Right ventricle myocardium superior (tissue), 1 donor: ENCODE measurements around the gene ZNF324B. TPM values are rescaled to one million over a fixed set of nuclear protein-coding genes. Genes with fewer than 3 reads are reported as not detected.
"Not testable (repeated sequence)": the region's sequence is repeated elsewhere in the genome, so short reads cannot be mapped to it uniquely, and the experiment has no call there.

Source experiments
- ATAC-seq: fragments of 200-7000 bp; cut with Tn5 transposase; one replicate; pipeline ENCODE4 v1.9.1; 2020; ENCODE audit warnings: mild to moderate bottlenecking; ENCODE audit not compliant: poor library complexity
- DNase-seq: peaks from one replicate; pipeline ENCODE4 v3.0.0-alpha.2; 2020
- intact Hi-C: fragments of 100-400 bp; cut with DNase I; formaldehyde crosslinking; loops from one replicate; pipeline ENCODE4 v1.11.2; 2022
- total RNA-seq: library from RNA; stranded (reverse); fragmentation: NEBNext Ultra II Directional; extraction: Animal tissue kit (Norgen Biotek cat#: 25700); gene quantifications from one replicate; pipeline ENCODE4 v1.2.1, GENCODE V29; 2021
- donor health status: DM: no; HTN: yes; CAD: no; lungs with severe emphysema.

ZNF324B gene
- total RNA-seq, 1 donor from 2014 or later, result 2.6 TPM

GRCh38 chr19:58476498-58477015 lies 25.1 kb downstream of the ZNF324B start:
- ATAC-seq (peak; percentile 0), DNase-seq (no peak)
- intact Hi-C loops, result no loop called here

GRCh38 chr19:58477130-58477529 lies 25.7 kb downstream of the ZNF324B start:
- ATAC-seq (no peak), DNase-seq (peak; percentile 53)
- intact Hi-C loops, result no loop called here

- DNase-seq, result no peak
- intact Hi-C loops, result no loop called here
- ATAC-seq, result no peak
Observed at GRCh38 chr19:58477871-58478270, 26.4 kb downstream of the ZNF324B start.

- DNase-seq (no peak), ATAC-seq (no peak)
- intact Hi-C loops, result no loop called here
Observed at GRCh38 chr19:58479303-58479702, 27.9 kb downstream of the ZNF324B start.

- ATAC-seq, result no peak
- DNase-seq, result no peak
- intact Hi-C loops, result no loop called here
Observed at GRCh38 chr19:58479736-58480480, 28.5 kb downstream of the ZNF324B start.

GRCh38 chr19:58480481-58480830 lies 29.0 kb downstream of the ZNF324B start:
- intact Hi-C loops, result no loop called here
- ATAC-seq, result no peak
- DNase-seq, result no peak

GRCh38 chr19:58480831-58481230 lies 29.4 kb downstream of the ZNF324B start:
- intact Hi-C loops, result no loop called here
- DNase-seq (no peak), ATAC-seq (no peak)

GRCh38 chr19:58482372-58482771 lies 30.9 kb downstream of the ZNF324B start:
- DNase-seq, result no peak
- ATAC-seq, result no peak
- intact Hi-C loops, result no loop called here

- intact Hi-C loops, result no loop called here
- no peak for ATAC-seq
- no peak for DNase-seq
Observed at GRCh38 chr19:58483776-58484175, 32.4 kb downstream of the ZNF324B start.

- DNase-seq, ATAC-seq, intact Hi-C loops: not testable (repeated sequence)
Observed at GRCh38 chr19:58484349-58484748, 32.9 kb downstream of the ZNF324B start.

- DNase-seq (no peak), ATAC-seq (no peak)
- intact Hi-C loops, result no loop called here
Observed at GRCh38 chr19:58491393-58491792, 40.0 kb downstream of the ZNF324B start.

GRCh38 chr19:58492265-58492664 lies 40.8 kb downstream of the ZNF324B start:
- DNase-seq, result no peak
- no peak for ATAC-seq
- intact Hi-C loops, result no loop called here

GRCh38 chr19:58497634-58498170 lies 46.3 kb downstream of the ZNF324B start:
- intact Hi-C loops, result no loop called here
- ATAC-seq (no peak), DNase-seq (no peak)

GRCh38 chr19:58498316-58499020 lies 47.0 kb downstream of the ZNF324B start:
- intact Hi-C loops, result no loop called here
- ATAC-seq (peak; percentile 8), DNase-seq (peak; percentile 58)

- ATAC-seq (peak; percentile 98), DNase-seq (peak; percentile 100)
- intact Hi-C loops, result no loop called here
Observed at GRCh38 chr19:58499021-58499927, 47.9 kb downstream of the ZNF324B start.

GRCh38 chr19:58500242-58500641 lies 48.8 kb downstream of the ZNF324B start:
- ATAC-seq, result no peak
- DNase-seq, result no peak
- intact Hi-C loops, result no loop called here
